ENCODE measurements around the gene SEMA3E.

GRCh38 chr7:83603649-83604048 lies 45.3 kb downstream of the SEMA3E start:
- TF ChIP-seq, protein P1, sequence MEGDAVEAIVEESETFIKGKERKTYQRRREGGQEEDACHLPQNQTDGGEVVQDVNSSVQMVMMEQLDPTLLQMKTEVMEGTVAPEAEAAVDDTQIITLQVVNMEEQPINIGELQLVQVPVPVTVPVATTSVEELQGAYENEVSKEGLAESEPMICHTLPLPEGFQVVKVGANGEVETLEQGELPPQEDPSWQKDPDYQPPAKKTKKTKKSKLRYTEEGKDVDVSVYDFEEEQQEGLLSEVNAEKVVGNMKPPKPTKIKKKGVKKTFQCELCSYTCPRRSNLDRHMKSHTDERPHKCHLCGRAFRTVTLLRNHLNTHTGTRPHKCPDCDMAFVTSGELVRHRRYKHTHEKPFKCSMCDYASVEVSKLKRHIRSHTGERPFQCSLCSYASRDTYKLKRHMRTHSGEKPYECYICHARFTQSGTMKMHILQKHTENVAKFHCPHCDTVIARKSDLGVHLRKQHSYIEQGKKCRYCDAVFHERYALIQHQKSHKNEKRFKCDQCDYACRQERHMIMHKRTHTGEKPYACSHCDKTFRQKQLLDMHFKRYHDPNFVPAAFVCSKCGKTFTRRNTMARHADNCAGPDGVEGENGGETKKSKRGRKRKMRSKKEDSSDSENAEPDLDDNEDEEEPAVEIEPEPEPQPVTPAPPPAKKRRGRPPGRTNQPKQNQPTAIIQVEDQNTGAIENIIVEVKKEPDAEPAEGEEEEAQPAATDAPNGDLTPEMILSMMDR (IDR thresholded peaks at IDR 0.05): no peak
- TF ChIP-seq EP300 (IDR thresholded peaks at IDR 0.05) (no peak), POLR2A (IDR thresholded peaks at IDR 0.05) (no peak), POLR2AphosphoS5 (IDR thresholded peaks at IDR 0.05) (no peak)

Data from suprapubic skin (tissue), 4 donors.